COR-L47 (cell line): ENCODE measurements around the gene SARS1.
"Not testable (repeated sequence)": the region's sequence is repeated elsewhere in the genome, so short reads cannot be mapped to it uniquely, and the experiment has no call there.

ENCODE experiments used
- DNase-seq: peaks from one replicate; lab custom pipeline; 2025; lab: John Stamatoyannopoulos, UW

The SARS1 gene

DNA sequence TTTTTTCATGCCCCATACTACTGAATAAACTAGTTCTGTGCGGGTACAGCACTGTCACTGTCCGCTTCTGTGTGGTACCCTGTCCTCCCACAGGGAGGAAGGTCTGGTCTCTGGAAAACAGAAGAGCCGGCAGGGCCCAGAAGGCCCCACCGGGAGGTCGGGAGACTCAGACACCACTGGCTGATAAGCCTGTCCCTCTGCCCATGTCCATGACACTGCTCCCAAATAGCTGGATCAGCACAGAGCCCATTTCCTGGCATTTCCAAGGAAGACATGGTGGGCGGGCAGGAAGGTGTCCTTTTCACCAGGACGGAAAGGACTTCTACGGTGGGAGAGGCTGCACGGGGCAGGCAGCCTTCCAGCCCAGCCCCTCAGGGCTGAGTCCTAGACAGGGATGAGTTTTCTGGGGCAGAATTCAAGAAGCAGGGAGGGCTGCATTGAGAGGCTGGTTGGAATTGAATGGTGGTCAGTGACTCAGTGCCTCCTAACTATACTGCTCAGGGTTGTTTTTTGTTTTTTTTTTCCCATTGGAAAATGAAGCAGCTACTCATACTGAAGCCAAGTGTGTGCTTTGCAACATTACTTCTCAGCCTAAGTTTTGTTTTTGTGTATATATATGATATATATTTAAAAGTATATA lies 62.1 kb downstream of the SARS1 start:
- no peak for DNase-seq

DNA sequence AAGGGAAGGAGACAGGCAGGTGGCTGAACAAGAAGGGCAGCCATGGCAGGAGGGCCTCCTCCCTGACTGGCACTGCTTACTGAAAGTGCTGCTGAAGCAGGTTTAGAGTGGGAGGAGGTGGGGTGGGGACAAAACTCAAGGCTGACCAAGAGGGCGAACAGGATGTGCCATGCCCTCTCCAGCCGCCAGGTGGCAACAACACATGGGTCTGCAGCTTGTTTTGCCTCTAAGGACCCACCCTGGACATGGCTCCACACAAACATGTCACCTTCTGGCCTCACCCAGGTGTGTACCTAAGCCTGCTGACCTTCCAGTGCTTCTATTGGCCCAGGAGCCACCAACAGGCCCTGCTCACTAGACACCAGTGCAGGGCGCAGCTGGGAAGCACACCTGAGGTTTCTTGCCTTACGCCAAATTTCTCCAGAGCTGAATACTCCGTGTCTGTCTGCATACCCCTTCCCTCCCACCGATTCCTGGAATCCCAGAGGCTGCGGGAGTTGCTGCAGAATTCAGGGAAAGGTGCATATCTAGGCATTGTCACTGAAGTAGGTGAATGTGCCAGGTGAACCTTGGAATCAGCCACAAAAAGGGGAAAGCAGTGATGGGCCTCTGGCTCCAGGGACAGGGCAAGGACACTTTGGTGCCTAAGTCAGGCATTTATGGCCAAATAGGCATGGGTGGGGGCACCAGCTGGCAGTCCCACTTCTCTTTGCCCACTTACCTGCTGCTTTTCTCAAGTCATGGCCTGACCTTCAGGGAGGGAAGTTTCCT lies 63.9 kb downstream of the SARS1 start:
- peak; percentile 57 for DNase-seq

DNA sequence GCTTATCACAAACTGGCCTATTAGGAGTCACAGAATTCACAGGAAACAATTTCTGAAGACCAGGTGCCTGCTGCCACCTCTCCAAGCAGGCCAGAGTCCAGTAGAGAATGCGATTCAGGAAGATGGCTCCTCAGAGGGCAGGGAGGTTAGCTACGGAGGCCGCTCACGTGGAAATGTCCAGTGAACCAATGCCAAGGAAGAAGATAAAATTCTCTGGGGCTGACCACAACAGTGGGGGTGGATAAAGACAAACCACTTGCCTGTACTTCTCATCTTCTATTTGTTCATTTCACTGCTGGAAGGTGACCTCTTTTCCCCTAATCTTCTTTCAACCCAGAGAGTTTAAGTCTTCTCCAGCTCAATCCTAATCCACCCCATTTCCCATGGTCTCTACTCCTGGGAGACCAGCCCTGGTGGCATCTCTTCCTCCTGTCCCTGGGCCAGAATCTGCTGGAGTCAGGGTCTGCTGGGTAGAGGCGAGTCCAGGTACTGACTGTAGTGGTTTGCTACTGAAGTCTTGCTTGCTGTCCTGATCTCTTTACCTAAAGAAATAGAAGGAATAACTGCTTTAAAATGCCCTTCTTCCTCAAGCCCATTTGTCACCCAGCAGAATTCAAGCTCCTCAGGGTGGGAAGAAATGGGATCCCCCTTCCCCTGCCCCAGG lies 66.0 kb downstream of the SARS1 start:
- DNase-seq = no peak

DNA sequence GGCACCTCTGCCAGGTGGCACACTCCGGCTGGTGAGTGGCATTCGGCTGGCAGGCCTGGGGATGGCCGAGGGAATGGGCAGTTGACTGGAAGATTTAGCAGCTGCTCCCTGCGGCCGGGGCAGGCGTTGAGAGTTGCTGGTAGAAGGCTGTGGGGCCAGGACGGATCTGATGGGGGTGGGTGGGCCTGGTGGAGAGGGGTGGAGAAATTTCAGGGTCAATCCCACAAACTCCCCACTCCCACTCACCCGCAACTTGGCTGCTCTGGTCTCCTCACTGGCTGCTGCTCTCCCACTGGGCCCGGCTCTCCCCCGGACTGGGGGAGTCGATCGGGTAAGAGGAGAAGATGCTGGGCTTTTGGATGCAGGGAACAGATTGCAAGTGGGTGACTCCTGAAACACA lies 67.1 kb downstream of the SARS1 start:
- DNase-seq = no peak

DNA sequence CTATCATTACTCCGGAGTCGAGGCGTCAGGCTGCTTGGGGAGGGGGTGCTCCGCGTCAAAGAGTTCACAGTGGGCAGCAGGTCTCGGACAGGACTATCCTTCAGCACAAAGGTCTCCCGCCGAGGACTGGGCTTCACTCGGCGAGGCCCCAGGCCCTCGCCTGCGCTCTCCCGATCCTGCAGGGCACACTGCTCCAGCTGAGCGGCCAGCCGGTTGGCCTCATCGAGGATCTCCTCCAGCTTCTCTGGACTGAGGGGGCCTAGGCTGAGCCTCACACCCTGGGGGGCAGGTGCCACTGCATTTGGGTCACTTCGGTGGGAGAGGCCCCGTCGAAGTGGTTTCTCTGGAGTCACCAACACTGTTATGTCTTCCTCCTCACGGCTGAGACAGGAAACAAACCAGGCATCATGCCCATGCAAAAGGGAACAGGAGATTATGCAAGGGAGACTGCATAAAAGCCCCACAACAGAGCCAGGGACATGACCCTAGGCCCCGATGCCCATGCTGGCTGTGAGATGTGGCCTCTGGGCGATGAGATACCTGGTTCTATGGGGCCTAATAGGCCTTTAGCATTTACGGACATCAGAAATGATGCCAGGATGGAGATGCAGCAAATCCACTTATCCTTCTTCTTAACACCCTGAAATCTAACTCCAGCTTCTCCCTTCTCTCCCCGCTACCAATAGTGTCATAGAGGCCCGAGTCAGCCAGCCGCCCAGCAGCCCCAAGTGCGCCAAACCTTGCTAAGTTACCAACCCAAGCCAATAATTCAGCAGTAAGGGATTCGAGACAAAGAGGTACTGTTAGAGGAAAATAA lies 68.2 kb downstream of the SARS1 start:
- no peak for DNase-seq

DNA sequence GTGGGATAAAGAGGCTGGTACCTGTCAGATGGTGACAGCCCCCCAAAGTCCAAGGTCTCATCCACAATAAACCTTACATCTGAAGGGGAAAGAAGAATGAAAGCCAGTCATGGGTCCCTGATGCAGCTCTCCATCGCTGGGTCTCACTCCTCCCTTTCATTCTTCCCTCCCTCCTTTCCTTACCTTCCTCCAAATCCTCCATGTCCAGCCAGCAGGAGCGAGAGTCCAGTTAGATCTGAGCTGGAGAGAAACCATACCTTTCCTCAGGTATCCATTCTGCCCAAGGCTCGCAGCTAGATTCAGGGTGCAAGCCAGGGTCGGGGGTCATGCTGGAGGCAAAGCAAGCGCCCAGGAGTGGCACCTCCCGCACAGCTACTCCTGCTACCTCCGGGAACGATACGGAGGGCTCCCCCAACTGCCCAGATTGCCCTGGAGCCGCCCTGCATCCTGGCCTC lies 68.8 kb downstream of the SARS1 start:
- DNase-seq = no peak

DNA sequence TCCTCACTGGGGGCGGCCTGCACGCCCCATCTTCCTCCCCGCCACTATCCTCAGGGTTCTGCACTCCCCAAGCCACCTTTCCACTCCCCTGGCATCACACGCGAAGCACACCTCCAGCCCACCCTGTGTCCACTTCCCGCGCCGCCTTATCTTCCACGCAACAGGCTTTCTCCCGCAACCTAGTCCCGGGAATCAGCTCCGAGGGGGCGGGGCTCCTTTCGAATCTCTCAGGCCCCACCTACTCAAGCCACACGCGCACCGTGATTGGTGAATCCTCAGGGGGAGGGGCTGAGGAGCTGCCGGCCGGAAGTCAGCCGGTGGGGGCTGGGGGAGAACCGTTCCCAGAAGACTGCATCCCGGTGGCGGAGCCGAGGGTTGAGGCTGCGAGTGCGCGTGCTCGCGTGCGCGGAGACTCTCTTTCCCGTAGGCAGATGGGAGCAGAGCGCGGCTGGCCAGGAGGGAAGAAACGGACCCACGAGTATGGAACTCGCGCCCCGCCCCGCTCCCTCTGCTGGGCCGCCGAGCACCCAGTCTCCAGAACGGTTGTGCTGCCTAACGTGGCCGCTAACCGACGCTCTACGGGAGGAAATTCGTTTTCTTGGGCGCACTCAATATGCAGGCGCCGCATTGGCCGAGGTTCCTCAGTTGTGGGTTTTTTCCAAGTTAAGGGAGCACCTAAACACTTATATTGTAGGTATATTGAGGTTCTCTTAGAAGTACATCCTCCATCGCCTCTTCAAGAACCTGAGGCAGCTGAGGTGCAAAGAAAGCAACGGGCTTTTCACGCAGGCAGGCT lies 69.4 kb downstream of the SARS1 start, which contains the start of gene PSRC1:
PSRC1 (minus strand) TSS at position 194 of the 796 bp plus-strand sequence.
- DNase-seq = peak; percentile 99

DNA sequence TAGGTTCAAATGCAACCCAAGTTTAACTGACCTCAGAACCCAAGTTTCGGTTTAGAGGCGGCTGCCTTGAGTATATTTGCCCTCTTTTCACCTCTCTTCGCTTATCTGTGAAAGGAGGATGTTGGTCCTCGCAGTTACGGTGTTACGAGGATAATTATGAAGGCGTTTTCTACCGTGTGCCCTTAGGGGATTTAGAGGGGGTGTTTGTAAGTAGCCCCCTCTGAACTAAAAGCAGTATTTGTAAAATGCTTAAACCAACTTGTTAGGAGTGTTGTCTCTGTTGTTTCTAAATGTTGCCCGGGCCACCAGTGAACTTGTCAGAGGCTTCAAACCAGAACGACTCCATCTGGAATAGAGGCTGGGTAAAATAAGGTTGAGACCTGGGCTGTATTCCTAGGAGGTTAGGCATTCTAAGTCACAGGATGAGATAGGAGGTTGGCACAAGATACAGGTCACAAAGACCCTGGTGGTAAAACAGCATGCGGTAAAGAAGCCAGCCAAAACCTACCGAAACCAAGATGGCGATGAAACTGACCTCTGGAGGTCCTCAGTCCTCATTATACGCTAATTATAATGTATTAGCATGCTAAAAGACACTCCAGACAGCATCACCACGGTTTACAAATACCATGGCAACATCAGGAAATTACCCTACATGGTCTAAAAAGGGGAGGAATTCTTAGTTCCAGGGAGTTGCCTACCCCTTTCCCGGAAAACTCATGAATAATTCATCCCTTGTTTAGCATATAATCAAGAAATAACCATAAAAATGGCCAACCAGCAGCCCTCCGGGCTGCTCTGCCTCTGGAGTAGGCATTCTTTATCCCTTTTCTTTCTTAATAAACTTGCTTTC lies 70.3 kb downstream of the SARS1 start:
- no peak for DNase-seq

DNA sequence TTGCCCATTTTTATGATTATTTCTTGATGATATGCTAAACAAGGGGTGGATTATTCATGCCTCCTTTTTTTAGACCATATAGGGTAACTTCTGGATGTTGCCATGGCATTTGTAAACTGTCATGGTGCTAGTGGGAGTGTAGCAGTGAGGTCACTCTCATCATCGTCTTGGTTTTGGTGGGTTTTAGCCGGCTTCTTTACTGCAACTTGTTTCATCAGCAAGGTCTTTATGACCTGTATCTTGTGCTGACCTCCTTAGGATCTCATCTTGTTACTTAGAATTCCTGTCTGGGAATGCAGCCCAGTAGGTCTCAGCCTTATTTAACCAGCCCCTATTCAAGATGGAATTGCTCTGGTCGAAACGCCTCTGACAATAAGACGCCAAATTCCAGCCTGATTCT lies 73.0 kb downstream of the SARS1 start:
- DNase-seq = not testable (repeated sequence)
